DMS79 (cell line): ENCODE data around the gene ASL.
"Not testable (repeated sequence)": the region's sequence is repeated elsewhere in the genome, so short reads cannot be mapped to it uniquely, and the experiment has no call there.

Source experiments
- DNase-seq: peaks from one replicate; lab custom pipeline; 2025; lab: John Stamatoyannopoulos, UW

Gene ASL

GRCh38 chr7:66076462-66077329, 1.1 kb downstream of the ASL start:
- DNase-seq = no peak

DNA sequence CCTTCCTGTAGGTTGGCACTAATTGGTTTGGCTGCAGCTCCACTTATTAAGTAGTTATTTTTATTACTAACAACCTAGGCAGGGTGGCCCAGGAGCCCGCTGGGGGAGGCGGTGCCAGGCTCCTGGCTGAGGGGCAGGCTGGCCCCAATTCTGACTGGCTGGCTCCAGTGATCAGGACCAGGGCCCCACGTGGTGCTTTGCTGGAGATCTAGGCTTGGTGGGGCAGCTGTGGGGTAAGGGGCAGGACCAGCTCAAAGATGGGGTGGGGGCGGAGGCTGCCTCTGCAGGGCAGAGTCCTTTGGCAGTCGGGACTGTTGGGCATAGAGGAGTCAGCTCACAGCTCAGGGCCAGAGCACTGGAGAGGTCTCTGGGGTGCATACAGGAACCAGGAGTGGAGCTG, 2.4 kb downstream of the ASL start:
- DNase-seq = no peak

- no peak for DNase-seq
These were observed 6.5 kb downstream of the ASL start for GRCh38 chr7:66082083-66082482.

GRCh38 chr7:66082886-66083415, 7.3 kb downstream of the ASL start:
- DNase-seq = no peak

DNA sequence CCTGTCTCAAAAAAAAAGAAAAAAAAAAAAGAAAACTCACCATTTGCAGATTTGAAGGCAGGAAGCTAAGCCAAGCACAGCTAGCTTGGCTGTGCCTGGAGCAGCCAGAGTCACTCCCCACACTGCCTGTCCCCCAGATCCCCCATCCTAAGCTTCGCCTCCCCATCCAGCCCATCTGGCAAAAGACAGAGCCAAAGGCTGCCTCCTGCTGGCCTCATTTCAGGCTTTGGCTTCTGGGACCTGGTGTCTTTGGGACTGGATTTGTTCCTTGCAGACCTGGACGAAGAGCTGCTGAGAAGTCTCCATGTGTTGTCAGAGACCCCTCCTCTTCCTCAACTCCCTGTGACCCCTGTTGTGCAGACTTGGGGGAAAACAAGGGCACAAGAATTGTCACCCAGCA, 8.1 kb downstream of the ASL start:
- no peak for DNase-seq

GRCh38 chr7:66088861-66089838, 13.5 kb downstream of the ASL start:
- DNase-seq = no peak

GRCh38 chr7:66092654-66093053, 17.0 kb downstream of the ASL start:
- no peak for DNase-seq

- no peak for DNase-seq
These were observed 19.4 kb downstream of the ASL start for GRCh38 chr7:66095010-66095409.

DNA sequence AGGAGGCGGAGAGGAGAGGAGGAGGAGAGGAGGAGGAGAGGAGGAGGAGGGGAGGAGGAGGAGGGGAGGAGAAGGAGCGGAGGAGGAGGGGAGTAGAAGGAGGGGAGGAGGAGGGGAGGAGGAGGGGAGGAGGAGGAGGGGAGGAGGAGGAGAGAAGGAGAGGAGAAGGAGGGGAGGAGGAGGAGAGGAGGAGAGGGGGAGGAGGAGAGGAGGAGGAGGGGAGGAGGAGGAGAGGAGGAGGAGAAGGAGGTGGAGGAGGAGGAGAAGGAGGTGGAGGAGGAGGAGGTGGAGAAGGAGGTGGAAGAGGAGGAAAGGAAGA, 23.6 kb downstream of the ASL start:
- no peak for DNase-seq

GRCh38 chr7:66099551-66100407, 24.2 kb downstream of the ASL start:
- peak; percentile 70 for DNase-seq

DNA sequence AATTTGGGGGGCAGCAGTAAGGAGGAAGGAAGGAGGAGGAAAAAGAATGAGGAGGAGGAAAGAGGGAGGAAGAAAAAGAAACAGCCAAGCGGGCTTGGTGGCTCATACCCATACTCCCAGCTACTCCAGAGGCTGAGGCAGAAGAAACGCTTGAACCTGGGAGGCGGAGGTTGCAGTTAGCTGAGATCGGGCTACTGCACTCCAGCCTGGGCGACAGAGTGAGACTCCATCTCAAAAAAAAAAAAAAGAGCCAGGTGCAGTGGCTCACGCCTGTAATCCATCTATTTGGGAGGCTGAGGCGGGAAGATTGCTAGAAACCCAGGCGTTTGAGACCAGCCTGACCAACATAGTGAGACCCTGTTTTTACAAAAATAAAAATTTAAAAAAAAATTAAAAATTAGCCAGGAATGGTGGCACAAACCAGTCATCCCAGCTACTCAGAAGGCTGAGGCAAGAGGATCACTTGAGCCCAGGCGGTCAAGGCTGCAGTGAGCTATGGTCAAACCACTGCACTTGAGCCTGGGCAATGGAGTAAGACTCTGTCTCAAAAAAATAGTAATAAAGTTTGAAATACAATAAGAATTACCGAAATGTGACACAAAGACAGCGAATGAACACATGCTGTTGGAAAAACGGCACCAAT, 24.9 kb downstream of the ASL start:
- peak; percentile 70 for DNase-seq

DNA sequence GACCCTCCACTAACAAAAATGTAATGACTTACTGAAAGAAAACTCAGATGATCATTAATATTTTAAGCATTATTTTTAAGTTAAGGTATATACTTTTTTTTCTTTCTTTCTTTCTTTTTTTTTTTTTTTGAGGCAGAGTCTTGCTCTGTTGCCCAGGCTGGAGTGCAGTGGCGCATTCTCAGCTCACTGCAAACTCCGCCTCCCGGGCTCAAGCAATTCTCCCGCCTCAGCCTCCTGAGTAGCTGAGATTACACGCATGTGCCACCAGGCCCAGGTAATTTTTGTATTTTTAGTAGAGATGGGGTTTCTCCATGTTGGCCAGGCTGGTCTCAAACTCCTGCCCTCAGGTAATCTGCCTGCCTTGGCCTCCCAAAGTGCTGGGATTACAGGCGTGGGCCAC, 26.5 kb downstream of the ASL start:
- DNase-seq = not testable (repeated sequence)

DNA sequence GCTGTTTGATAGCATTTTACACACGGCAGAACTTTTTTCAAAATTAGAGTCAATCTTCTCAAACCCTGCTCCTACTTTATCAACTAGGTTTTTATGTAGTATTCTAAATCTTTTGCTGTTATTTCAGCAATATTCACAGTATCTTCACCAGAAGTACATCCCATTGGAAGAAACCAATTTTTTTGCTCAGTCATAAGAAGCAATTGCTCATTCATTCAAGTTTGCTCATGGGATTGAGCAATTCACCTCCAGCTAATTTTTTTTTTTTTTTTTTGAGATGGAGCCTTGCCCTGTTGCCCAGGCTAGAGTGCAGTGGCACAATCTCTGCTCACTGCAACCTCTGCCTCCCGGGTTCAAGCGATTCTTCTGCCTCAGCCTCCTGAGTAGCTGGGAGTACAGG, 28.4 kb downstream of the ASL start:
- DNase-seq = not testable (repeated sequence)

DNA sequence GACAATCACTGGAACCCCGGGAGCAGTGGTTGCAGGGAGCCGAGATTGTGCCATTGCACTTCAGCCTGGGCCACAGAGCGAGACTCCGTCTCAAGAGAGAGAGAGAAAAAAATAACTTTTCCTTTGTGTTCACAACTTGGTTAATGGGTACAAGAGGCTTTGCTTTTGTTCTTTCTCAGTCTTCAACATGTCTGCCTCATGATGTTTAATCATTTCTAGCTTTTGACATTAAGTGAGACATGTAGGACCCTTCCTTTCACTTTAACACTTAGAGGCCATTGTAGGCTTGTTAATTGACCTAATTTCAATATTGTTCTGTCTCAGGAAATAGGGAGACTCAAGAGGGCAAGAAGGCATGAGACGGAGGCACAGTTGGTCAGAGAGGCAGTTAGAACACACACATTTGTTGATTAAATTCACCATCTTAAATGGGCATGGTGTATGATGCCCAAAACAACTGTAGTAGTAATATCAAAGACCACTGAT, 29.7 kb downstream of the ASL start:
- DNase-seq = no peak

DNA sequence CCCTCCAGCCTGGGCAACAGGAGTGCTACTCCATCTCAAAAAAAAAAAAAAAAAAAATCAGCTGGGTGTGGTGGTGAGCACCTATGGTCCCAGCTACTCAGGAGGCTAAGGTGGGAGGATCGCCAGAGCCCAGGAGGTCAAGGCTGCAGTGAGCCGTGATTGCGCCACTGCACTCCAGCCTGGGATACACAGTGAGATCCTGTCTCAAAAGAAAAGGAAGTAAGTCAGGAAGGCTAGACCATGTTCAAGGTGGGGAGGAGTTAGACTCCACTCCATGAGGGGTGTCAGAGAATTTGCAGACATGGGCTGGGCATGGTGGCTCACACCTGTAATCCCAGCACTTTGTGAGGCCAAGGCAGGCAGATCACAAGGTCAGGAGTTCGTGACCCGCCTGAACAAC, 32.8 kb downstream of the ASL start:
- not testable (repeated sequence) for DNase-seq

- DNase-seq = no peak
These were observed 35.2 kb downstream of the ASL start for GRCh38 chr7:66110856-66111255.

- DNase-seq = peak; percentile 58
These were observed 39.4 kb downstream of the ASL start, which contains the start of gene CRCP for GRCh38 chr7:66114743-66115649. CRCP (plus strand) TSS chr7:66114847; CDS start chr7:66114963, 116 bp downstream.

DNA sequence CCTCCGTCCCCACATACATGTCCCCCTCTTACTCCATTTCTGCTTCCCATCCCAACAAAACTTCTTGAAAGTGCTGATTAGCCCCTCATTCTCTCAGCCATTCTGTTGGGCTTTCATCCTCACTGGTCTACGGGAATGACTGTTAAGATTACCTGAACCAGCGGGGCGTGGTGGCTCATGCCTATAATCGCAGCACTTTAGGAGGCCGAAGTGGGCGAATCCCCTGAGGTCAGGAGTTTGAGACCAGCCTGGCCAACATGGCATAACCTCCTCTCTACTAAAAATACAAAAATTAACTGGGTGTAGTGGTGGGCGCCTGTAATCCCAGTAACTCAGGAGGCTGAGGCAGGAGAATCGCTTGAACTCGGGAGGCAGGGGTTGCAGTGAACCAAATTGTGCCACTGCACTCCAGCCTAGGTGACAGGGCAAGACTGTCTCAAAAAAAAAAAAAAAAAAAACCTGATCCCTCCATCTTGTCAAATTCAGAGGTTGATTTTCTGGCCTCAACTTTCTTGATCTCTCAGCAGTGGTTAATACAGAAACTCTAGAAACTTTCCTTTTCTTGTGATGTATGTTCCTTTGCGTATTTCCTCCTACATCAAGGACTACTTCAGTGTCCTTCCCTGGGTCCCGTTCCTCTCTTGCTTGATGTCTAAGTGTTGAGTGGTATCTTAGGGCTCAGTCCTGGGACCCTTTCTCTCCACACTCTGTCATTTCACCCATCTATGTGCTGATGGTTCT, 41.2 kb downstream of the ASL start:
- DNase-seq = not testable (repeated sequence)

- DNase-seq = no peak
These were observed 43.0 kb downstream of the ASL start for GRCh38 chr7:66118603-66119002.
